Measurements from ENCODE around the gene BAMBI. TPM values are rescaled to one million over a fixed set of nuclear protein-coding genes. Genes with fewer than 3 reads are reported as not detected.

BAMBI gene
- total RNA-seq, 1 donor from 2014 or later, result 16.3 TPM

GRCh38 chr10:28716748-28717147, 39.4 kb downstream of the BAMBI start:
- H3K27ac ChIP-seq, result no peak overlapping the region
- intact Hi-C loops (cut with DNase I), result no loop called here
- H3K27me3 ChIP-seq, result no peaks in the 10 kb centered on the region

GRCh38 chr10:28717656-28718201, 40.4 kb downstream of the BAMBI start:
- H3K4me1 ChIP-seq, result peaks cover 2 to 14% of the 10 kb centered on the region in 2 donors
- intact Hi-C loops (cut with DNase I), result no loop called here
- no peak for DNase-seq (ENCODE audit: low spot score in 2 of 2)
- no peaks in the 10 kb centered on the region for H3K36me3 ChIP-seq
- no peak overlapping the region for H3K4me3 ChIP-seq
- no peak overlapping the region for H3K27ac ChIP-seq
- TF ChIP-seq CTCF (IDR thresholded peaks at IDR 0.05), result no peak
- no peaks in the 10 kb centered on the region for H3K9me3 ChIP-seq
- H3K27me3 ChIP-seq, result no peaks in the 10 kb centered on the region

More at GRCh38 chr10:28716748-28717147, 39.4 kb downstream of the BAMBI start:
- Histone ChIP-seq H3K4me3 (no peak overlapping the region), H3K36me3 (no peaks in the 10 kb centered on the region), H3K4me1 (peaks cover 2 to 11% of the 10 kb centered on the region in 2 donors), H3K9me3 (no peaks in the 10 kb centered on the region)
- no peak for DNase-seq (ENCODE audit: low spot score in 2 of 2)
- TF ChIP-seq CTCF (IDR thresholded peaks at IDR 0.05), result no peak

GRCh38 chr10:28719789-28720436, 42.6 kb downstream of the BAMBI start:
- H3K27ac ChIP-seq, result no peak overlapping the region
- no peaks in the 10 kb centered on the region for H3K27me3 ChIP-seq
- no peak overlapping the region for H3K4me3 ChIP-seq
- no peaks in the 10 kb centered on the region for H3K9me3 ChIP-seq
- no peaks in the 10 kb centered on the region for H3K36me3 ChIP-seq
- intact Hi-C loops (cut with DNase I), result no loop called here
- H3K4me1 ChIP-seq, result peaks cover 2 to 7% of the 10 kb centered on the region in 2 donors
- DNase-seq (ENCODE audit: low spot score in 2 of 2), result no peak
- TF ChIP-seq CTCF (IDR thresholded peaks at IDR 0.05), result no peak

- Histone ChIP-seq H3K9me3 (no peaks in the 10 kb centered on the region), H3K27ac (peak overlapping the region; percentile 53 to 66), H3K4me3 (peak overlapping the region in 1 of 2 donors; percentile 66), H3K36me3 (no peaks in the 10 kb centered on the region), H3K27me3 (no peaks in the 10 kb centered on the region), H3K4me1 (peaks cover 0 to 7% of the 10 kb centered on the region in 2 donors)
- TF ChIP-seq CTCF (IDR thresholded peaks at IDR 0.05), result no peak
- no peak for DNase-seq (ENCODE audit: low spot score in 2 of 2)
- intact Hi-C loops (cut with DNase I), result no loop called here
Observed at GRCh38 chr10:28721318-28721951, 44.1 kb downstream of the BAMBI start.

- TF ChIP-seq CTCF (IDR thresholded peaks at IDR 0.05), result no peak
- peak in 1 of 2 donors; percentile 65 for DNase-seq (ENCODE audit: low spot score in 2 of 2)
- H3K4me1 ChIP-seq, result peaks cover 0 to 7% of the 10 kb centered on the region in 2 donors
- H3K36me3 ChIP-seq, result no peaks in the 10 kb centered on the region
- H3K9me3 ChIP-seq, result no peaks in the 10 kb centered on the region
- peak overlapping the region; percentile 50 to 66 for H3K4me3 ChIP-seq
- intact Hi-C loops (cut with DNase I), result no loop called here
- H3K27ac ChIP-seq, result peak overlapping the region; percentile 53 to 66
- H3K27me3 ChIP-seq, result no peaks in the 10 kb centered on the region
Observed at GRCh38 chr10:28722065-28722803, 44.9 kb downstream of the BAMBI start.
